22Rv1 (cell line): ENCODE results near the gene PAPPA2.

Source experiments
- CTCF ChIP-seq: fragments of 450-650 bp; IDR thresholded peaks from 2 replicates; pipeline ENCODE4 v1.5.1; 2017; ENCODE audit warnings: mild to moderate bottlenecking
- ZFX ChIP-seq: fragments of 450-650 bp; IDR thresholded peaks from 2 replicates; pipeline ENCODE4 v1.6.1; 2017; ENCODE audit warnings: antibody characterized with exemption, borderline replicate concordance

GRCh38 chr1:176579087-176579486, 116.1 kb downstream of the PAPPA2 start:
- TF ChIP-seq CTCF (no peak), ZFX (no peak)
